Endodermal cell (in vitro differentiated cells): Measurements from ENCODE around the gene ACTN1. TPM values are rescaled to one million over a fixed set of nuclear protein-coding genes. Genes with fewer than 3 reads are reported as not detected.

ENCODE experiments used
- DNase-seq: peaks from one replicate; pipeline ENCODE4 v3.0.0-alpha.2; 2017
- H3K27ac ChIP-seq: 2 replicates; pipeline ENCODE4 v1.5.1; 2013; ENCODE audit warnings: mild to moderate bottlenecking, low read depth, low read length, moderate library complexity
- H3K27me3 ChIP-seq: 2 replicates; pipeline ENCODE4 v1.6.1; 2013; ENCODE audit warnings: mild to moderate bottlenecking, low read length, moderate library complexity; ENCODE audit not compliant: insufficient read depth, control insufficient read depth, poor library complexity, severe bottlenecking
- H3K36me3 ChIP-seq: 2 replicates; pipeline ENCODE4 v1.7.0; 2013; ENCODE audit warnings: mild to moderate bottlenecking, low read length, moderate library complexity; ENCODE audit not compliant: control insufficient read depth, insufficient read depth
- H3K4me1 ChIP-seq: one replicate; pipeline ENCODE4 v1.7.0; 2013; ENCODE audit warnings: low read length; ENCODE audit not compliant: control insufficient read depth, insufficient read depth
- H3K4me3 ChIP-seq: 2 replicates; pipeline ENCODE4 v1.5.1; 2013; ENCODE audit warnings: mild to moderate bottlenecking, low read length, moderate library complexity
- H3K9ac ChIP-seq: 2 replicates; pipeline ENCODE4 v1.6.1; 2013; ENCODE audit warnings: mild to moderate bottlenecking, low read length, moderate library complexity; ENCODE audit not compliant: poor library complexity, severe bottlenecking; ENCODE audit errors: extremely low read depth
- H3K9me3 ChIP-seq: 2 replicates; pipeline ENCODE4 v1.6.1; 2013; ENCODE audit warnings: mild to moderate bottlenecking, low read length, moderate library complexity; ENCODE audit not compliant: control insufficient read depth
- H3K27ac Mint-ChIP-seq: 2 replicates; pipeline ENCODE4 v1.8.0; 2020; ENCODE audit warnings: mixed read lengths
- H3K27me3 Mint-ChIP-seq: 2 replicates; pipeline ENCODE4 v1.8.0; 2021; ENCODE audit warnings: mild to moderate bottlenecking, mixed read lengths; ENCODE audit not compliant: insufficient read depth
- H3K36me3 Mint-ChIP-seq: 2 replicates; pipeline ENCODE4 v1.8.0; 2020; ENCODE audit warnings: low read depth, mixed read lengths
- H3K4me1 Mint-ChIP-seq: 2 replicates; pipeline ENCODE4 v1.8.0; 2020; ENCODE audit warnings: mixed read lengths
- H3K4me3 Mint-ChIP-seq: 2 replicates; pipeline ENCODE4 v1.8.0; 2020; ENCODE audit warnings: mild to moderate bottlenecking, moderate library complexity, mixed read lengths
- H3K9me3 Mint-ChIP-seq: 2 replicates; pipeline ENCODE4 v1.8.0; 2020; ENCODE audit warnings: mild to moderate bottlenecking, mixed read lengths
- WGBS, 2 experiments: methylation state at CpG; one replicate each; pipeline versions ENCODE4 v1.1.5 to v1.1.7; 2013; ENCODE audit warnings: missing lambda C conversion rate in 2 of 2, mixed read lengths in 1 of 2; ENCODE audit not compliant: insufficient coverage in 1 of 2, insufficient read length in 1 of 2; 5-methylcytosine and 5-hydroxymethylcytosine counted together
- total RNA-seq, 2 donors: library from RNA; stranded (reverse); fragmentation: NEBNext Ultra II Directional in 1 of 2; extraction: Animal tissue kit (Norgen Biotek cat#: 25700) in 1 of 2; gene quantifications; 2 replicates in 1 of 2; 3 replicates in 1 of 2; pipeline ENCODE4 v1.2.1, GENCODE V29; 2021
- TF ChIP-seq, protein P1 (sequence below): fragments of 200-600 bp; sonication (generic); conservative IDR thresholded peaks from 2 replicates; pipeline ENCODE4 v1.5.0; 2021; ENCODE audit warnings: antibody characterized with exemption, mild to moderate bottlenecking

The ACTN1 gene
- total RNA-seq, 2 donors from 2014 or later = 190 to 275 TPM

GRCh38 chr14:68894123-68894522, 85.0 kb downstream of the ACTN1 start:
- no peak overlapping the region for H3K9ac ChIP-seq
- peak overlapping the region; percentile 17 for H3K27ac Mint-ChIP-seq
- peaks cover 92% of the 10 kb centered on the region for H3K36me3 Mint-ChIP-seq
- TF ChIP-seq, protein P1, sequence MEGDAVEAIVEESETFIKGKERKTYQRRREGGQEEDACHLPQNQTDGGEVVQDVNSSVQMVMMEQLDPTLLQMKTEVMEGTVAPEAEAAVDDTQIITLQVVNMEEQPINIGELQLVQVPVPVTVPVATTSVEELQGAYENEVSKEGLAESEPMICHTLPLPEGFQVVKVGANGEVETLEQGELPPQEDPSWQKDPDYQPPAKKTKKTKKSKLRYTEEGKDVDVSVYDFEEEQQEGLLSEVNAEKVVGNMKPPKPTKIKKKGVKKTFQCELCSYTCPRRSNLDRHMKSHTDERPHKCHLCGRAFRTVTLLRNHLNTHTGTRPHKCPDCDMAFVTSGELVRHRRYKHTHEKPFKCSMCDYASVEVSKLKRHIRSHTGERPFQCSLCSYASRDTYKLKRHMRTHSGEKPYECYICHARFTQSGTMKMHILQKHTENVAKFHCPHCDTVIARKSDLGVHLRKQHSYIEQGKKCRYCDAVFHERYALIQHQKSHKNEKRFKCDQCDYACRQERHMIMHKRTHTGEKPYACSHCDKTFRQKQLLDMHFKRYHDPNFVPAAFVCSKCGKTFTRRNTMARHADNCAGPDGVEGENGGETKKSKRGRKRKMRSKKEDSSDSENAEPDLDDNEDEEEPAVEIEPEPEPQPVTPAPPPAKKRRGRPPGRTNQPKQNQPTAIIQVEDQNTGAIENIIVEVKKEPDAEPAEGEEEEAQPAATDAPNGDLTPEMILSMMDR = no peak
- DNase-seq = no peak
- H3K27me3 Mint-ChIP-seq = no peaks in the 10 kb centered on the region
- H3K4me1 ChIP-seq = no peaks in the 10 kb centered on the region
- H3K4me3 Mint-ChIP-seq = no peak overlapping the region
- peaks cover 8% of the 10 kb centered on the region for H3K9me3 ChIP-seq
- H3K27me3 ChIP-seq = no peaks in the 10 kb centered on the region
- peaks cover 99% of the 10 kb centered on the region for H3K36me3 ChIP-seq
- H3K4me1 Mint-ChIP-seq = no peaks in the 10 kb centered on the region
- WGBS, 2 experiments = 97 to 100% methylated on average over 3 to 6 of the region's 6 CpGs
- H3K4me3 ChIP-seq = no peak overlapping the region
- H3K27ac ChIP-seq = peak overlapping the region; percentile 14
- peaks cover under 1% of the 10 kb centered on the region for H3K9me3 Mint-ChIP-seq

DNA sequence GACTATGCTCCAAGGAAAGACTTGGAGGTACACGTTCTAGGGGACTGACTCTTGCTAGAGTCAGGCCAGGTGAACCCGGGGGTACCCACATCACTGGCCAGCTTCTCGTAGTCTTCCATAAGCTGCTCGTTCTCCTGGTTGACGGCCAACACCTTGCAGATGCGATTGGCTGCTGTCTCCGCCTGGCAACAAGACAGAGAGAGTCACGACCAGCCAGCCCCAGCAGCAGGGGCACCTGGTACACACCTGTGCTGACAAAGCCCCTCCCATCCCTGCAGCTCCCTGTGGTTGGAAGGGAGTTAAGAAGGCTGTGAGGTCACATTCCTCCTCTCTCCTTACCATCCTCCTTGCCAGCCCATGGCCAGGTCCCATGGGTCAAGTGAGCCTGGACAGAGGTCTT, 85.5 kb downstream of the ACTN1 start:
- Histone ChIP-seq H3K36me3 (peaks cover 99% of the 10 kb centered on the region), H3K9ac (no peak overlapping the region)
- H3K27ac Mint-ChIP-seq = no peak overlapping the region

GRCh38 chr14:68892961-68893360, 86.1 kb downstream of the ACTN1 start:
- no peak overlapping the region for H3K9ac ChIP-seq
- H3K9me3 ChIP-seq = peaks cover 9% of the 10 kb centered on the region
- DNase-seq = no peak
- H3K4me1 Mint-ChIP-seq = no peaks in the 10 kb centered on the region
- TF ChIP-seq, protein P1 = no peak
- no peaks in the 10 kb centered on the region for H3K27me3 ChIP-seq
- no peaks in the 10 kb centered on the region for H3K4me1 ChIP-seq
- H3K27me3 Mint-ChIP-seq = no peaks in the 10 kb centered on the region
- no peak overlapping the region for H3K27ac ChIP-seq
- H3K27ac Mint-ChIP-seq = peak overlapping the region; percentile 59
- 93 to 94% methylated on average over 5 to 6 of the region's 6 CpGs for WGBS, 2 experiments
- no peak overlapping the region for H3K4me3 ChIP-seq
- H3K4me3 Mint-ChIP-seq = no peak overlapping the region
- peaks cover 99% of the 10 kb centered on the region for H3K36me3 ChIP-seq
- H3K36me3 Mint-ChIP-seq = peaks cover 97% of the 10 kb centered on the region
- peaks cover 3% of the 10 kb centered on the region for H3K9me3 Mint-ChIP-seq

More for the DNA sequence above, 85.5 kb downstream of the ACTN1 start:
- 94 to 100% methylated on average over 3 to 8 of the region's 8 CpGs for WGBS, 2 experiments
- DNase-seq = no peak
- Histone ChIP-seq H3K4me3 (no peak overlapping the region), H3K9me3 (peaks cover 9% of the 10 kb centered on the region), H3K4me1 (no peaks in the 10 kb centered on the region), H3K27me3 (no peaks in the 10 kb centered on the region), H3K27ac (no peak overlapping the region)
- TF ChIP-seq, protein P1 = no peak
- Mint-ChIP-seq H3K4me3 (no peak overlapping the region), H3K27me3 (no peaks in the 10 kb centered on the region), H3K9me3 (peaks cover 3% of the 10 kb centered on the region), H3K4me1 (no peaks in the 10 kb centered on the region), H3K36me3 (peaks cover 97% of the 10 kb centered on the region)
